HG03439 (cell line): ENCODE measurements around the gene C1orf167.

Experiments used
- ATAC-seq: cut with Tn5 transposase; IDR thresholded peaks from one replicate; pipeline ENCODE4 v1.9.1; 2021; ENCODE audit warnings: mild to moderate bottlenecking, moderate library complexity; ENCODE audit not compliant: unreplicated experiment

C1orf167 gene

DNA sequence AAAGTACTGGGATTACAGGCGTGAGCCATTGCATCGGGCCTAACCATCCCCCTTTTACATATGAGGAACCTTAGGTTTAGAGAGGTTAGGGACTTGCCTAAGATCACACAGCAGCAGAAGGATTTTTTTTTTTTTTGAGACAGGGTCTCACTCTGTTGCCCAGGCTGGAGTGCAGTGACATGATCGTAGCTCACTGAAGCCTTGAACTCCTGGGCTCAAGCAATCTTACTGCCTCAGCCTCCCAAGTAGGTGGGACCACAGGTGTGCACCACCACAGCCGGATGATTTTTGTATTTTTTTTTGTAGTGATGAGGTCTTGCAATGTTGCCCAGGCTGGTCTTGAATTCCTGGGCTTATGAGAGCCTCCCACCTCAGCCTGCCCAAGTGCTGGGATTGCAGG lies 2.2 kb upstream of the C1orf167 start:
- ATAC-seq = no peak

DNA sequence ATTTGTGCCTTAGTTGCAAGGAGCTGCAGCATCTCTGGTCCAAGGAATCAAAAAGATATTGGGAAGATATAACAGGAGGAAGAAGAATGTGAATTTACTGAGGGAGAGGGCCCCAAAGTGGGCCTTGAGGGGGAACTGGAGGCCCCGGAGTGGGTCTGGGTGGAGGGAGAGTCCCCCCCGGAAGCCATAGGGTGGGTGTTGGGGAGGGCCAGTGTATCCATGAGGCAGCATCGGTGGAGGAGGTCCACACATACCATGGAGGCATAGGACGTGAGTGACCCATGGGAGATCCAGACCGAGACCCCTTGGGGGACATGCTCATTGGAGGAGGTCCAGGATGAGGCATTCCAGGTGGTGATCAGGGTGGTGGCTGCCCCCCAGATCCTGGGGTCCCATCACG lies 708 bp upstream of the C1orf167 start:
- ATAC-seq = no peak

DNA sequence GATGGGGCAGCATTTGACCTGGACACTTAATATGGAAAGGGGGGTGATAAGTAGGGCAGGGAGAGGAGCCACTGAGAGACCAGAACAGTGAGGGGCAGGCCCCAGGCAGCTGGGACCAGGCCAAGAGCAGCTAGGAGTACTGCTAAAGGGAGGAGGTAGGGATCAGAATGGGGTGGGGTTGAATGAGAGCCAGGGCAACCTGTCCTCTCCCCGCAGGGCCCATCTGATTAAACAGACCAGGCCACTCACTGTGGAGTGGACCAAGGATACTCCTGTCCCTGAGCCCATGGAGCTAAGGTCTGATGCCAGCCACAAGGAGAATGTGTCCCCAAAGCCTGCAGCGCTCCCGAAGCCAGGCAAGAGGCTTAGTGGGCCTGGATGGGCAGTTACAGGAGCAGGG lies 2.1 kb downstream of the C1orf167 start:
- ATAC-seq = no peak

DNA sequence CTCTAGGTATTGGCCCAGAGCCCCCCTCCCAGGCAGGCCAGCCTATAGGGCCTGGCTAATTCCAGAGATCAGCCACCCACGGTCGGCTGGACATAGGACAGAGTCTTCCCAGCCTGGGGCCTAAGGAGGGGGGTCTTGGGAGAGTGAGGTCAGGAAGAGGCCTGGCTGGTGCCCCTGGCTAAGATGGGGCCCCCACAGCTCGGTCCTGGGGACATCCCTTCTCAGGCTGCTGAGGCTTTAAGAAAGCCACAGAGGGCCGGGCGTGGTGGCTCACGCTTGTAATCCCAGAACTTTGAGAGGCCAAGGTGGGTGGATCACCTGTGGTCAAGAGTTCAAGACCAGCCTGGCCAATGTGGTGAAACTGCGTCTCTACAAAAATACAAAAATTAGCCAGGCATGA lies 2.5 kb downstream of the C1orf167 start:
- no peak for ATAC-seq

DNA sequence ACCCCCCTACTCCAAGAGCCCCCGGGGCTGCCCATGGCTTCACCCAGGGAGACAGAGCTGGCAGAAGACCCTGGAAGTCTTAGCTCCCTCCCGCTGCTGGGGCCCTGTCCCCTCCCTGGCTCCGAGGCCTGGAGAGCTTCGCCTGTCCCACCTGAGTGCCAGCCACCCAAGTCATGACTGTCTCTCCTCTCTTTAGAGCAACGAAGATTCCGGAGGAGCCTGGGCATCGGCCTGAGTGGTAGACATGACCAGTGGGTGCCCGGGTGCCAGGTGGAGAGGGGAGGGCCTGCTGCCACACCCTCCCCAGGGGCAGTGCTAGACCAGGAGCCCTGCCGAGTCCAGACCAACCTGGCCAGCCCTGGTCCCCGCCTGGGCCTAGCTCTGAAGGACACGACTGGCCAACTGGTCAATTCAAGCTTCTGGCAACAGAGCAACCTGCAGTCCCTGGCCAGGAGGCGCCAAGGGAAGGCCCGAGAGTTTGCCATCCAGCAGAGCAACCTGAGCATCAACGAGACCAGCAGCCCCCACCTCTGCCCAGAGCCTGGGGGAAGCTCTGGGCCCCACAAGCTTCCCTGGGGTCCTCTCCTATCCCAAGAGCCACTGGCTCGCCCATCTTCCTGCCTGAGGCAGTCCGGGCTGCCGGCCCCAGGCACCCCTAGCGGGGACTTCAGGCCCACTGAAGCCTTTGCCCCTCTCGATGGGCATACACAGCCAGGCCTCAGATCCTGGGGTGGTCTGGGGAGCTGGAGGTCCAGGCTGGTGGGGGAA lies 3.9 kb downstream of the C1orf167 start:
- no peak for ATAC-seq

DNA sequence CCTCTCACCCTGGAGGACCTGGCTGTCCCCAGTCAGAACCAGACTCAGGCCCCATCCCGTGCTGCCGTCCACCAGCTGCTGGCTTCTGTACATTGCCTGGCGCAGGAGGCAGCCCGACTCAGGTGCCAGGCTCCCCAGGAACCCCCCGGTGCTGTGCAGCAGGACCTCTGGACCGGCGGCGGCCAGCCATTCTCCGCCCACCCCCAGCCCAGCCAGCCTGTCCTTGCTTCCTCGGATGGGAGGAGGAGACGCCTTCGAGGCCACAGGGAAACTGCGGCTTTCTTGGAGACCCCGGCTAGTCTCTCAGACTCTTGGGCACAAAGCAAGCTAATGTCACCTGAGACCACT lies 4.4 kb downstream of the C1orf167 start:
- no peak for ATAC-seq

DNA sequence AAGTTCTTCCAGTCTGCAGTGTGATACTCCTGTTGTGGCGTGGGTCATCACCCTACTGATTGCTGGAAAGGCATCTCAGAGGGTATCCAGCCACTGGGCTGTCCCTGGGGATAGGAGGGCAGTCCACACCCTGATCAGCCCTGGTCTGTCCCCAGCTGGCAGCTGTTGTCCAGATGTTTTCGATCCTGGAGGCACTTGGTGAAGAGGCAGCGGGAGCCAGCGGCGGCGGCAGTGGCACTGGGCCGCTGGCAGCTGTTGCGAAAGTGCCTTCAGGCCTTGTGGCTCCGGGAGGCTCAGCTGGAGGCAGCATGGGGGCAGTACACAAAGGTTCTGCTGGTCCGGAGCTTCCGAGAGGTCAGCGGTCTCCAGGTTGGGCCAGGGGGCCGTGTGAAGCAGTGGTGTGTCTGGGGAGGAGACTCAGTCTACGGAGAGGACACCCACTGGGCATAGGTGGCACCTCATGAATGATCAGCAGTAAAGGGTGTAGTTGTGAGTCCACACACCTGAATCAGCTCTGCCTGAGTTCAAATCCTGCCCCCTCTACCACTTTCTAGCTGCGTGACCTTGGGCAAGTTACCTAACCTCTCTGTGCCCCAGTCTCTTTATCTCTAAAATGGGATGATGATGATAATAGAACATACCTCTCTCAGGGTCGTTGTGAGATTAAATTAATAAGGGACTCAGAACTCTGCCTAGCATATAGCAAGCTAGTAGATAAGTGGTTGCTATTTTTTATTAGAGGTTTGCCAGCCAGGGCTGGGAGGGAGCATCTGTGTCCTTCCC lies 6.1 kb downstream of the C1orf167 start:
- no peak for ATAC-seq

DNA sequence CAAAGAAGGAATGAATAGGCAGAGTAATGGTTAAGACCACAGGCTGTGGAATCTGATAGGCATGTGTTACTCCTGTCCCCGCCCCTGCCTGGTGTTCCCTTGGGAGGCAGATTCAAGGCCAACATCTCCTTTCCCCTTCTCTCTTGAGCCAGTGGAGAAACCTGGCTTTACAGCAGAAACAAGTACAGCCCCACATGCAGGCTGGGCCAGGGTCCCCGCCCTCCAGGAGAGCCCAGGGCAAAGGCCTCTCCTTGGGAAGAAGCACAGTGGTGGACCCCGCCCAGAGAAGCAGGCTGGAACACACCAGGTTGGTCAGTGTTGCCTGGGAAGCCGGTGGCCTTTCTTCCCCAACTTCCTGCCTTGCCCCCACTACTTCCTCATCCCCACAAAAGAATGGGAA lies 6.8 kb downstream of the C1orf167 start:
- no peak for ATAC-seq

DNA sequence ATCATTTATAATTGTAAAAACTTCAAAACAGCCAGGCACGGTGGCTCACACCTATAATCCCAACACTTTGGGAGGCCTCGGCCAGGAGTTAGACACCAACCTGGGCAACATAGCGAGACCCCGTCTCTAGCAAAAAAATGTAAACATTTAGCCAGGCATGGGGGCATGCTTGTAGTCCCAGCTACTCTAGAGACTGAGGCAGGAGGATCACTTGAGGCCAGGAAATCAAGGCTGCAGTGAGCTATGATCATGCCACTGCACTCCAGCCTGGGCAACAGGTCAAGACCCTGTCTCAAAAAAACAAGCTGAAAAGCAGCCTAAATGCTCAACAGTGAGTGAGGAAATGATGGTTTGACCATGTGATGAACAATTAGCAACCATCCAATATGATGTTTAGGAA lies 7.3 kb downstream of the C1orf167 start:
- ATAC-seq = no peak

DNA sequence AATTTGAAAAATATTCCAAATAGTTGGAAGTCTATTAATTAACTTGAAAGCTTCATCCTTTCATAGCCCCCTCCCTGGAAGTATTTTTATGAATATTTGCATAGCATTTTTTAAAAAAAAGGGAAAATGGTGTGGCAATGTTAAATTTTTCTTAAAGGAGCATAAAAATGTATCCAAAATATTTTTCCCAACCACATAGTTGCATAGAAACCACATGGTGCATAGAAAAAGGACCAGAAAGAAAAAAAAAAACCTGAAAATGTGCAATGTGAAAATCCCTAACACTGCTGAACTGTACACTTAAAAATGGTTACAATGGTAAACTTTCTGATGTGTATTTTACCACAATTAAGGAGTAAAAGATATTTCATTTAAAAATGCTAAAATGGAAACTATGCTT lies 8.0 kb downstream of the C1orf167 start:
- no peak for ATAC-seq

DNA sequence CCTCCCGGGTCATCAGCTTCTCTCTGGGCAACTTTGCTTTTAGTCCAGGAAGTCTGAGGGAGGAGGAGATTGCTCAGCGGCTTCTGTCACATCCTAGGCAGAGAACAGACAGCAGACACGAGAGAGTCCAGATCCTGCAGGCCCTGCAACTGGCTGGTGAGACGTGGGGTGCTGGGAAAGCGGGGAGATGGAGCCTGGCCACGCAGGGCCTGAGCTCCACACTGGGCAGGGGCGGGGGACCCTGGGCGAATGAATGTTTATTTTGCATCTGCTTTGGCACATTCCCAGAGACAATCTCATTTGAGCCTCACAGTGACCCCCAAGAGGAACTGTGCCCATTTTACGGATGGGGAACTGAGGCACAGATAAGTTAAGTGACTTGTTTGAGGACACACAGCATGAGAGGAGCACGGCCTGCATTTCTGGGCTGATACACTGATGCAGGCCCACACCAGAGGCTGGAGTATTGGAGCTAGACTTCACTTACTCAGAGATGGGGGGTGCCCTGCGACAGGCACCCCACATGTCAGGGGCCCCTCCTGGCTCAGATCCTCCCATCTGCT lies 9.6 kb downstream of the C1orf167 start:
- no peak for ATAC-seq

DNA sequence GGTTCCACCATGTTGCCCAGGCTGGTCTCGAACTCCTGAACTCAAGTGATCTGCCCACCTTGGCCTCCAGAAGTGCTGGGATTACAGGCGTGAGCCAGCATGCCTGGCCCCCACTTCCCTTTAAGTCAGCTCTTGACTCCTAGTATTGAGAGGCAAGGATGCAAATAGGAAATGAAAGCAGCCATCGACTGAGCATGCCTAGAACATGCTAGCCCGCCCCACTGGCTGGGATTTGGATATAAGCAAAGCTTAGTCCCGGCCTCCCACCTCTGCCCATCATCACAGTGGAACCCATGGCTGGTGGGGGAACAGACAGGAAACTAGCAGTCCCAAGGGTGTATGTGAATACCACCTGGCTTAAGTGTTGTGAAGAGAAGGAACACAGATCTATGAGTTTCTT lies 10.5 kb downstream of the C1orf167 start:
- no peak for ATAC-seq

DNA sequence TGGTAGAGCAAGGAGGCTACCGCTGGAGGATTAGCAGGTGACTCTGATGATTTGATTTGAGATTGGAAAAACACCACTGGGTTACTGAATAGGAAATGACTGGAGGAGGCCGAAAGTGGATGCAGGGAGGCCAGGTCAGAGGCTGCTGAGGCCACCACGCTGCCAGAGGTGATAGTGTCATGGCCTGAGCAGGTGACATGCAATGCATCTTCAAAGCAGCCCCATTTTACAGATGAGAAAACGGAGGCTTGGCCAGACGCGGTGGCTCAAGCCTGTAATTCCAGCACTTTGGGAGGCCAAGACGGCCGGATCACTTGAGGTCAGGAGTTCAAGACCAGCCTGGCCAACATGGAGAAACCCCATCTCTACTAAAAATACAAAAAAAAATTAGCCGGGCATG lies 12.8 kb downstream of the C1orf167 start:
- ATAC-seq = no peak

DNA sequence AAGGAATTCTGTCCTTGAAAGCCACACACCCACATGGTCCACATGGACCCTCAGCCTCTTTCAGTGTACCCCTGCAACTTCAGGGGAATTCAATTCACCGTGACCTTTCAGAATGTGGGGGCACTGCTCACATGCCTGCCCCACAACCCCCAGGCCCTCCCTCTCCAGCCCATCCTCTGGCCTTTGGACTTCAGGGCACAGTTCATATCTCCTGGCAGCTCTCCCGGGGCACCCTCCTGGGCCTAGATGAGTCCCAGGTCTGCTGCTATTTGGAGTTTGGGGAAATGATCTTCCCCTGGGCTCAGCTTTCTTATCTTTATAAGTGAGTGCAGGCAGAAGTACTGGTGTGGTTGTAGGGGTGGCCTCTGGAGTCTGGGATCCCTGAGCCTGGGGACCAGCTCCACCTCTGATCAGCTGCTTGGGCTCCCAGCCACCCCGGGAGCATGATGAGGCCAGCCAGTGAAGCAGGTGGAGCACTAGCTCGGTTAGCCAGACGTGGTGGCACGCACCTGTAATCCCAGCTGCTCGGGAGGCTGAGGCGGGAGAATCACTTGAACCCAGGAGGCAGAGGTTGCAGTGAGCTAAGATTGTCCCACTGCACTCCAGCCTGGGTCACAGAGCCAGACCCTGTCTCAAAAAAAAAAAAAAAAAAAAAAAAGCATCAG lies 15.8 kb downstream of the C1orf167 start:
- ATAC-seq = no peak

DNA sequence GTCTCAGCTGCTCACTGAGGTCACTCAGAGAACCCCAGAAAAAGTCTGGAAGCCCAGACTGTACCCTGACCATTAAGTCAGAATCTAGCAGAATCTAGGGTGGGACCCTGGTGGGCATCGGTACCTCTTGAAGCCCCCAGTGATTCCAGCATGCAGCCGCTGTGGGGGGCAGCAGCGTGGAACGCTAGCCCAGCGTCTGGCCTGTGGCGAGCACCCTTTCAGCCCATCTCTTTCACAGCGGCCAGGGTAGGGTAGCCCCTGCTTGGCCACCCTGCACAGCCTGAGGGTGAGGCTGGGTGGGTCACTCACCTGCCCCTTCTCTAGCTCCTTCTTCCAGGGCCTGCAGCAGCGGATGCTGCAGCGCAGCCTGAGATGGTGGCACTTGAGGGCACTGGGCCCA lies 16.3 kb downstream of the C1orf167 start:
- ATAC-seq = no peak

DNA sequence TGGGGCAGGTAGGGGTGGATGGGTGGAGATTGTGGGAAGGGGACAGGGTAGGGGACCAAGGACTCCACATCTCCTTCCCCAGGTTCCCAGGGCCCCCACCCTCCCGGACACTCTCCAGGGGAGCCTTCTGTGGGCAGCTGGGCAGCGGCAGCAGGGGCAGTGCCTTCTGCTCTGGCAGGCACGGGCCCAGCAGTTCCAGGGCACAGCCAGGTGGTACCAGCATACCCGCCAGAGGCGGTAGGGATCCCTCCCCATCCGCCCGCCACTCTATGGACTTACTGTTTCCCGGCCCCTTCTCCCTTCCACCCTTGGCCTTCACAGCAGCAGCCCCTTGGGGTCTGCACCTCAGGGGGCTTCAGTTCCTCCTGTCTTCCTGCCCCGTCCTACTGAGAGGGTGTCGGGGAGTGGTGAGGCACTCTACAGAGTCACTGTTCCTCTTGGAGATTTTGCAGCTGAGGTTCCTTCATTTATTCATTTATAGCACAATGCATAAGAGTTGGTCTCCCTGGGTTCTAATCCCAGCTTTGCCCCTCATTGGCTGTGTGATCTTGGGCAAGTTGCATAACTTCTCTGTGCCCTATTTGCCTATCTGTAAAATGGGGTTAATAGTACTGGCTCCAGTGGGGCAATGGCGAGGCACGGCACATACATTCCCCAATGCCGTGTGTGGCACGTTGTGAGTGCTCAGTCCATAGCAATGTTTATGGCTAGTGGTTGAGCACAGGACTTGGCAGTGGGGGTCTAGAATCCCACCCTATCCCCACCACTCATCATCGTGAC lies 17.0 kb downstream of the C1orf167 start:
- ATAC-seq = no peak

DNA sequence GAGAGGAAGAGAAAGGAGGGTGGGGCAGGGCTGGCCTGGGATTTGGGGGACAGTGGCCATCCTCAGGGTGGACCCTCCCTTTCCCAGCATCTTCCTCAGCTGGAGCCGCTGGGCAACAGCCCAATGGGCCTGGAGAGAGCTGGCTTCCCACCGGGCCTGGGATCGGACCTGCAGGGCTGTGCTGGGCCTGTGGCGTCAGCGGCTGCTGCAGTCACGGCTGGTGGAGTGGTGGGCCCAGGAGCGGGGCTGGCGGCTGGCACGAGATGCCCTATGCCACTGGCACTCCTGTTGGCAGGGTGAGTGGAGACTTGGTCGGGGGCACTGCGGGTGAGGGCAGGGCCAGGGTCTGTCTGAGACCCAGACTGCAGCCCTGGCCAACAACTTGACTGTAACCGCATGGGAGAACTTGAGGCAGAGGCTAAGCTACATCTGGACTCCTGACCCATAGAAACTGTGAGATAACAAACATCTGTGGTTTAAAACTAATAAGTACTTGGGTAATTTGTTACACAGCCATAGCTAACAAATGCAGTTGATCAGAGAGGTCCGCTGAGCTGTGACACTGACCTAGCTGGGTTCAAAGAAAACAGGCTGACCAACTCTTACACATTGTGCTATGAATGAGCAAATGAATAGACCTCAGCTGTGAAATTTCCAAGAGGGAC lies 17.9 kb downstream of the C1orf167 start:
- ATAC-seq = no peak

DNA sequence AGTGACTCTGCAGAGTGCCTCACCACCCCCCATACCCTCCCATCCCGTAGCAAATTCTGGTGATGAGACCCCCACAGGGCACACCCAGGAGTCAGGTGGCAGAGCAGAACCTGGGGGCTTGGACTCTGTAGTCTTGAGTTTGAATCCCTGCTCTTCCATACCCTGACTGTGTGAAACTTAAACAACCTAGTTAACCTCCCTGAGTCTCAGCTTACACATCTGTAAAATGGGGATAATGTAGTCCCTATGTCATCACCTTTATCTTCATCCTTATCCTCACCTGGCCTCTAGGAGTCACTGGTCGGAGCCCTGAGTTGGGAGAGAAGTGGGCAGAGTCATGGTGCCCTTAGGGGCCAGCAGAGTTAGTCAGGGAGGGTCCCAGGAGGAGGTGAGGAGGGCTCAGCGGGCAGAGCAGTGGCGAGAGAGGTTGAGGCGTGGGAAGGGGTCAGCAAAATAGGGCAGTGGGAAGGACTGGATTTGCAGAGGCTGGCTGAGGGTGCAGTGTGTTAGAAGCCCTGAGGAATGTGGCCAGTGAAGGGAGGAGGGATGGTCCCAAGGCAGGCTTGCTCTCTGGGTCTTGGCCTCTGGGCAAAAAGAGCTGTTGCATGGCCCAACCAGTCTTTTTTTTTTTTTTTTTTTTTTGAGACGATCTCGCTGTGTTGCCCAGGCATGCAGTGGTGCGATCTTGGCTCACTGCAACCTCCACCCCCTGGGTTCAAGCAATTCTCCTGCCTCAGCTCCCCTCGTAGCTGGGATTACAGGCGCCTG lies 18.6 kb downstream of the C1orf167 start:
- ATAC-seq = no peak

DNA sequence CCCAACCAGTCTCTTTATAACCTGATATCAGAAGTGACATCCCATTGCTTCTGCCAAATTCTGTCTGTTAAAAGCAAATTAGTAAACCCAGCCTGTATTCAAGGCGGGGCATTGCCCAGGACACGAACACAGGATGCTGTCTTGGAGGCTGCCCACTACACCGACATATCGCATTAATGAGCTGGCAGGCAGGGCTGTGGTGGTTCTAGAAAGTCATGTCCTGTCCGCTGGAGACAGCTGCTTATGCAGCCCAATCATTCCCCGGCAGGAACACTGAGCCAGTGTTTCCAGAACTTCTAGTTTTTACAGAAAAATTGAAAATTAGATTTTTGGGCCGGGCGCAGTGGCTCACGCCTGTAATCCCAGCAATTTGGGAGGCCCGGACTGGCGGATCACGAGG lies 19.3 kb downstream of the C1orf167 start:
- ATAC-seq = no peak
